Caco-2 (cell line): ENCODE results near the gene C1QC. TPM values are rescaled to one million over a fixed set of nuclear protein-coding genes. Genes with fewer than 3 reads are reported as not detected.
A peak's percentile ranks its signal among the peaks of the same experiment; 100 is the strongest.

Source experiments
- BruUV-seq: library from RNA; stranded (reverse); fragments of 400-500 nt; replicated peaks from 2 replicates; lab custom pipeline; 2021; lab: Mats Ljungman, UMichigan
- CTCF ChIA-PET: fragments of 300-600 bp; sonication (Branson Sonifier 250); formaldehyde crosslinking; loops from one replicate; lab custom pipeline; 2022; ENCODE audit warnings: antibody characterized with exemption; lab: Charles Lee
- POLR2A ChIA-PET: fragments of 300-600 bp; sonication (Branson Sonifier 250); formaldehyde crosslinking; loops from one replicate; lab custom pipeline; 2022; ENCODE audit warnings: antibody characterized with exemption; lab: Charles Lee
- DNase-seq, 2 experiments: peaks; one replicate each; pipeline versions ENCODE4 v3.0.0 to v3.0.0-alpha.2; 2020 to 2022
- H3K27me3 ChIP-seq: replicated peaks from 2 replicates; pipeline ENCODE4 v1.6.0; 2011; ENCODE audit warnings: low read length; ENCODE audit not compliant: control insufficient read depth, insufficient read depth
- H3K36me3 ChIP-seq: 2 replicates; pipeline ENCODE4 v1.5.1; 2011; ENCODE audit warnings: low read length; ENCODE audit not compliant: control insufficient read depth, insufficient read depth
- H3K4me1 ChIP-seq: fragments of 250-450 bp; sonication (Bioruptor Pico); 2 replicates; pipeline ENCODE4 v1.5.1; 2020; ENCODE audit warnings: mild to moderate bottlenecking
- H3K4me3 ChIP-seq: 2 replicates; pipeline ENCODE4 v1.5.1; 2011; ENCODE audit warnings: low read depth, mild to moderate bottlenecking, control low read depth, low read length
- H3K9me3 ChIP-seq: fragments of 250-450 bp; sonication (Bioruptor Pico); 2 replicates; pipeline ENCODE4 v1.5.1; 2020; ENCODE audit warnings: mild to moderate bottlenecking, moderate library complexity
- H3K27ac Mint-ChIP-seq: one replicate; pipeline ENCODE4 v1.8.0; 2022; ENCODE audit warnings: mixed read lengths; ENCODE audit not compliant: unreplicated experiment
- H3K27me3 Mint-ChIP-seq: one replicate; pipeline ENCODE4 v1.8.0; 2022; ENCODE audit warnings: mixed read lengths; ENCODE audit not compliant: insufficient read depth, unreplicated experiment
- H3K36me3 Mint-ChIP-seq: one replicate; pipeline ENCODE4 v1.8.0; 2022; ENCODE audit warnings: mild to moderate bottlenecking, mixed read lengths; ENCODE audit not compliant: insufficient read depth, unreplicated experiment
- H3K4me1 Mint-ChIP-seq: one replicate; pipeline ENCODE4 v1.8.0; 2022; ENCODE audit warnings: low read depth, mixed read lengths; ENCODE audit not compliant: unreplicated experiment
- H3K4me3 Mint-ChIP-seq: one replicate; pipeline ENCODE4 v1.8.0; 2022; ENCODE audit warnings: mild to moderate bottlenecking, moderate library complexity, mixed read lengths; ENCODE audit not compliant: unreplicated experiment
- H3K9me3 Mint-ChIP-seq: one replicate; pipeline ENCODE4 v1.8.0; 2022; ENCODE audit warnings: mixed read lengths; ENCODE audit not compliant: unreplicated experiment
- intact Hi-C: fragments of 100-400 bp; cut with micrococcal nuclease; formaldehyde crosslinking; loops from one replicate; pipeline ENCODE4 v1.10.0; 2022; ENCODE audit not compliant: unreplicated experiment
- total RNA-seq: library from RNA; stranded (reverse); gene quantifications from 2 replicates; pipeline ENCODE4 v1.2.3, GENCODE V29; 2022
- TF ChIP-seq, protein P1 (sequence below), 2 experiments: fragments of 200-600 bp in 1 of 2; IDR thresholded peaks; 1 replicate in 1 of 2; 2 replicates in 1 of 2; pipeline versions ENCODE4 v1.5.1 to v1.8.0; 2011 to 2022; ENCODE audit warnings: antibody characterized with exemption in 1 of 2, control low read depth in 1 of 2, inconsistent platforms in 1 of 2, low read depth in 1 of 2, low read length in 1 of 2, mild to moderate bottlenecking in 1 of 2, moderate library complexity in 1 of 2; ENCODE audit not compliant: insufficient read depth in 1 of 2, severe bottlenecking in 1 of 2, unreplicated experiment in 1 of 2

Gene C1QC
- total RNA-seq, 1 experiment from 2014 or later = not detected

DNA sequence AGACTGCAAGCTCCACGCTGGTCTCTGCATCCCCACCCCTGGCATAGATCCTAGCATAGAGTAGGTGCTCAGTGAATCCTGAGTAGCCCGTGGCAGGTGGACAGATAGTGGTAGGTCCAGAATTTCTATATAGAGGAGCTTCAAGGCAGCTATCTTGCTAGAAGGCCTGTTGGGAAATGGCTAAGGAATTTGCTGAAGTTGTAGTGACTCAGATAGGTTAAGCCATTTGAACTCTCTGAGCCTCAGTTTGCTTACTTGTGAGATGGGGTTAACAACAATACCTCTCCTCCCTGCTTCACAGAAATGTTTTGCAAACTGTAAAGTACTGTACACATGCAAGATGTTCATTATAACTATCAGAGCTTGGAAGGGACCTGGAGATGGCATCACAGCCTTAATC, 43.8 kb downstream of the C1QC start:
- intact Hi-C loops = no loop called here
- DNase-seq = no peak
- TF ChIP-seq, protein P1, sequence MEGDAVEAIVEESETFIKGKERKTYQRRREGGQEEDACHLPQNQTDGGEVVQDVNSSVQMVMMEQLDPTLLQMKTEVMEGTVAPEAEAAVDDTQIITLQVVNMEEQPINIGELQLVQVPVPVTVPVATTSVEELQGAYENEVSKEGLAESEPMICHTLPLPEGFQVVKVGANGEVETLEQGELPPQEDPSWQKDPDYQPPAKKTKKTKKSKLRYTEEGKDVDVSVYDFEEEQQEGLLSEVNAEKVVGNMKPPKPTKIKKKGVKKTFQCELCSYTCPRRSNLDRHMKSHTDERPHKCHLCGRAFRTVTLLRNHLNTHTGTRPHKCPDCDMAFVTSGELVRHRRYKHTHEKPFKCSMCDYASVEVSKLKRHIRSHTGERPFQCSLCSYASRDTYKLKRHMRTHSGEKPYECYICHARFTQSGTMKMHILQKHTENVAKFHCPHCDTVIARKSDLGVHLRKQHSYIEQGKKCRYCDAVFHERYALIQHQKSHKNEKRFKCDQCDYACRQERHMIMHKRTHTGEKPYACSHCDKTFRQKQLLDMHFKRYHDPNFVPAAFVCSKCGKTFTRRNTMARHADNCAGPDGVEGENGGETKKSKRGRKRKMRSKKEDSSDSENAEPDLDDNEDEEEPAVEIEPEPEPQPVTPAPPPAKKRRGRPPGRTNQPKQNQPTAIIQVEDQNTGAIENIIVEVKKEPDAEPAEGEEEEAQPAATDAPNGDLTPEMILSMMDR (IDR thresholded peaks at IDR 0.05; ENCODE audit: insufficient read depth in 1 of 2, low read depth in 1 of 2, low read length in 1 of 2, severe bottlenecking in 1 of 2, unreplicated experiment in 1 of 2) = no peak
- Mint-ChIP-seq H3K36me3 (no peaks in the 10 kb centered on the region), H3K27me3 (no peaks in the 10 kb centered on the region), H3K9me3 (no peaks in the 10 kb centered on the region), H3K27ac (no peak overlapping the region), H3K4me3 (no peak overlapping the region), H3K4me1 (peaks cover 22% of the 10 kb centered on the region)
- peaks cover 5% of the 10 kb centered on the region; the same call in 1 of the 2 replicates for H3K4me1 ChIP-seq
- no peak overlapping the region for H3K4me3 ChIP-seq
- no peaks in the 10 kb centered on the region for H3K9me3 ChIP-seq
- no peaks in the 10 kb centered on the region for H3K27me3 ChIP-seq
- POLR2A ChIA-PET = no interaction called here
- BruUV-seq = no TSS peak
- CTCF ChIA-PET = no interaction called here
- H3K36me3 ChIP-seq = no peaks in the 10 kb centered on the region

DNA sequence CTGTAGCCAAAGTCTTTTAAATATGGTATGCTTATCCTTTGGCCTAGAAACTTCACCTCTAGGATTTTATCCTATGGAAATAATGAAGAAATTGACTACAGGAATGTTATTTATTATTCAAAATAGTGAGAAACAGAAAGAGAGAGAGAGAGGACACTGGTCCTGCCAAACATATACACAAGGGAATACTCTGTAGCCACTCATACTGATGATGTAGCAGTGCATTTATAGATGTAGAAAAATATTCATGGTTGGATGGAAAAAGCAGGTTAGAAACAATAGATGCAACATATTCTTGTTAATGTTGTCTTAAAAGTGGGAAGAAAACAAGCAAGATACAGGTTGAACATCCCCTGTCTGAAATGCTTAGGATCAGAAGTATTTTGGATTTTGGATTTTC, 45.0 kb downstream of the C1QC start:
- Histone ChIP-seq H3K4me1 (peaks cover 5% of the 10 kb centered on the region; the same call in 1 of the 2 replicates), H3K4me3 (no peak overlapping the region), H3K36me3 (no peaks in the 10 kb centered on the region), H3K9me3 (no peaks in the 10 kb centered on the region), H3K27me3 (no peaks in the 10 kb centered on the region)
- POLR2A ChIA-PET = interaction anchor here (0.5 kb wide), 1 partner anchor 246 kb away, joined by 3 read pairs; no protein-coding TSS in a partner anchor
- Mint-ChIP-seq H3K9me3 (no peaks in the 10 kb centered on the region), H3K27me3 (no peaks in the 10 kb centered on the region), H3K4me1 (peaks cover 22% of the 10 kb centered on the region), H3K36me3 (no peaks in the 10 kb centered on the region), H3K4me3 (no peak overlapping the region), H3K27ac (peak overlapping the region; percentile 7)
- CTCF ChIA-PET = interaction anchor here (0.6 to 0.9 kb wide), 2 partner anchors 16 to 1394 kb away, joined by 3 to 11 read pairs; no protein-coding TSS in a partner anchor
- intact Hi-C loops = no loop called here
- TF ChIP-seq, protein P1 (IDR thresholded peaks at IDR 0.05; ENCODE audit: insufficient read depth in 1 of 2, low read depth in 1 of 2, low read length in 1 of 2, severe bottlenecking in 1 of 2, unreplicated experiment in 1 of 2) = no peak
- no TSS peak for BruUV-seq
- no peak for DNase-seq

DNA sequence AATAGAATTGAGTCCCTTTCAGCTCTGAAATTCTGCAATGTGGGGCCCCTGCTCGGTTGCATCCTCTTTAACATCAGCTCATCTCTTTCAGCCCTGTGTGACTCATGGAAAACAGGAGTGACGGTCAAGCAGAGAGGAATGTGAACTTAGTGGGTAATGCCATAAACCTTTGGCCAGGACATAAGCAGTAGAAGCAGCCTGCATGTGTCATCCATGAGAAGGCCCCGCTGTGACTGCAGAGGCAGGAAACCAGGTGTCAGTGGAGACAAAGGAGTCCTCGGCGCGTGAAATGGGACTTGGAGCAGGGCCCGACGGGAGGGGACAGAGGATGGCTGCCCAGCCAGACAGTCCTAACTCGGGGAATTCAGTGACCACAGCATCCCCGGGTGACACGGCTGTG, 46.1 kb downstream of the C1QC start:
- no TSS peak for BruUV-seq
- TF ChIP-seq, protein P1 (IDR thresholded peaks at IDR 0.05; ENCODE audit: insufficient read depth in 1 of 2, low read depth in 1 of 2, low read length in 1 of 2, severe bottlenecking in 1 of 2, unreplicated experiment in 1 of 2) = peak in 1 of 2 experiments; percentile 20
- no peak overlapping the region for H3K4me3 ChIP-seq
- H3K9me3 Mint-ChIP-seq = no peaks in the 10 kb centered on the region
- ChIA-PET CTCF (interaction anchor here (0.8 to 0.9 kb wide), 3 partner anchors 13 to 15 kb away, joined by 4 to 11 read pairs (median 6); no protein-coding TSS in a partner anchor), POLR2A (interaction anchor here (0.5 to 0.9 kb wide), 3 partner anchors 10 to 27 kb away, joined by 3 read pairs; no protein-coding TSS in a partner anchor)
- no peaks in the 10 kb centered on the region for H3K27me3 ChIP-seq
- no peaks in the 10 kb centered on the region for H3K9me3 ChIP-seq
- H3K4me1 ChIP-seq = peaks cover 5% of the 10 kb centered on the region; the same call in 1 of the 2 replicates
- peak; percentile 78 to 86 for DNase-seq
- no peaks in the 10 kb centered on the region for H3K36me3 ChIP-seq
- H3K4me3 Mint-ChIP-seq = no peak overlapping the region
- peaks cover 22% of the 10 kb centered on the region for H3K4me1 Mint-ChIP-seq
- no peaks in the 10 kb centered on the region for H3K27me3 Mint-ChIP-seq
- intact Hi-C loops = loop anchor here (1.0 kb wide), 1 partner anchor 15 kb away; no protein-coding TSS in a partner anchor
- no peaks in the 10 kb centered on the region for H3K36me3 Mint-ChIP-seq
- H3K27ac Mint-ChIP-seq = peak overlapping the region; percentile 82
